Measurements from ENCODE around the gene GUCY2D.

The GUCY2D gene

GRCh38 chr17:7992924-7993323 is 9.5 kb upstream of the GUCY2D start:
- DNase-seq: peak; percentile 55

DNA sequence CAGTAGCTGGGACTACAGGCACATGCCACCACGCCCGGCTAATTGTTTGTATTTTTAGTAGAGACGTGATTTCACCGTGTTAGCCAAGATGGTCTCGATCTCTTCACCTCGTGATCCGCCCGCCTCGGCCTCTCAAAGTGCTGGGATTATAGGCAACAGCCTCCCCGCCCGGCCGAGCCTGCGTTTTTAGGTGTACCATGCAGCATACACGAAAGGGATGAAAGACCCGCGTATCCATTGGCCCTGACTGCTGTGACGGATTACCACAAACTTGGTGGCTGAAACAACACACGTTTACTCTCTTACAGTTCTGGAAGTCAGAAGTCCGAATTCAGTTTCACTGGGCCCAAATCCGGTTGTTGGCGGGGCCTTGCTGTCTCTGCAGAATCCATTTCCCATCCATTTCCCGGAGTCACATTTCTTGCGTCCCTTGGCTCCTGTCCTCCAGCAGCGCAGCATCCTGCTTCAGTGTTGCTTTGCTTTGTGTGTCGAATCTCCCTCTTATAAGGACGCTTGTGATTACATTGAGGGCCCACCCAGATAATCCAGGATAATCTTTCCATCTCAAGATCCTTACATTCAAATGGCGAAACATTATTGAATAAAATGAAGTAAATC is 8.3 kb upstream of the GUCY2D start:
- no peak for DNase-seq

DNA sequence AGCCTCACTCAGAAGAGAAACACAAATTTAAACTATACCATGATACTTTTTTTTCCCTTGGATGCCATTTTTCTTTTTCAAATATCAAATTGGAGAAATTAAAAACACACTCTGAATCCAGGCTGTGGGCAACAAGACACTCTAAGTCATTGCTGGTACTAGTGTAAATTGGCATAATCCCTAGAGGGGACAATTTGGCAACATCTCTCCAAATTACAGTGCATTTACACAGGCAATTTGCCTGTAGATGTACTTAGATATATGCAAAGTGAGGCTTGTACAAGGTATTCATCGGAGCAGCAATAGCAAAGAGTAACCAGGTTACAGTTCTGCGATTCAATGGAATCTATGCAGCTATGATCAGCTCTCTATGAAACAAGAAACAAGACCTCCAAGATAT is 6.7 kb upstream of the GUCY2D start:
- no peak for DNase-seq

DNA sequence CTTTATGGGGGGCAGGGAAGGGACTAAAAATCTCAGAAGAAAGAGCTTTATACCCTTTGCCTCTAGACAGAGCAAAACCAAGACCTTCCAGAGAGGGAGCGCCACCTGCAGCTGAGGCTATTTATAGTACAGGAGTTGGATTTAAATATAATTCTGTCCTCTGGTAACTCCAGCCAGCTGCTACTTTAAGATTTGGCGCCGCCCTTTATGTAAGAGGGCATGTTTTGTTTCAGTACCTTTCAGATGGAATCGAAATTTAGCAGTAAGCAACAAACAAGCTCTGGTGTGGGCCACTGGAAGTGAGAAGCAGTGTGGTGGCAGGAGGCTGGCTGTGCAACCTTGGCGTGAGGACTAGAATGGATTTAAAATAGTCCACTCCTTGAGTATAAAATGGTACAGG is 5.2 kb upstream of the GUCY2D start:
- DNase-seq: peak; percentile 45

- no peak for DNase-seq
These were observed 542 bp downstream of the GUCY2D start for GRCh38 chr17:8002721-8003593.

DNA sequence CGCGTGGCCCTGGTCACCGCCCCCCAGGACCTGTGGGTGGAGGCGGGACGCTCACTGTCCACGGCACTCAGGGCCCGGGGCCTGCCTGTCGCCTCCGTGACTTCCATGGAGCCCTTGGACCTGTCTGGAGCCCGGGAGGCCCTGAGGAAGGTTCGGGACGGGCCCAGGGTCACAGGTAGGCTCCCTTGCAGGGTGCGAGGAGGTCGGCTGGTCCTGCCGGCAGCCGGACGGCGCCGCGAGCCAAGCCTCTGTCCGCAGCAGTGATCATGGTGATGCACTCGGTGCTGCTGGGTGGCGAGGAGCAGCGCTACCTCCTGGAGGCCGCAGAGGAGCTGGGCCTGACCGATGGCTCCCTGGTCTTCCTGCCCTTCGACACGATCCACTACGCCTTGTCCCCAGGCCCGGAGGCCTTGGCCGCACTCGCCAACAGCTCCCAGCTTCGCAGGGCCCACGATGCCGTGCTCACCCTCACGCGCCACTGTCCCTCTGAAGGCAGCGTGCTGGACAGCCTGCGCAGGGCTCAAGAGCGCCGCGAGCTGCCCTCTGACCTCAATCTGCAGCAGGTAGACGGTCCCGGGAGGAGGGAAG is 1.3 kb downstream of the GUCY2D start:
- DNase-seq: no peak

GRCh38 chr17:8004899-8005298 is 2.5 kb downstream of the GUCY2D start:
- DNase-seq: peak; percentile 7

DNA sequence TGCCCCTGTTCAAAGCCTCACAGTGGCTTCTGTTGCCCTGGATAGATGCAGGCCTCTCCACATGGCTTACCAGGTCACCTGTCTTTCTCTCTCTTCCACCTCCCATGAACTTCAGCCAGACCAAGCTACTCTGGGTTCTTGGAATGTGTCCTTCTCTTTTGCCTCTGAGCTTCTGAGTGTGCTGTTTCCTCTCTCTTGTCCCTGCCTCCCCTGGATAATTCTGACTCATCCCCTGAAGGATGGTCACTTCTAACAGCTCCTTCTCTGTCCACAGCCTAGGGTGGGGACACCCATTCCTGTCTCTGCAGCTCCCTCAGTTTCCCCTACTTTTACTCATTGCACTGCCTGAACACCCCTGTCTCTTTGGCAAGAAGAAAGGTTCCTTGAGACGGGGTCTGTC is 2.9 kb downstream of the GUCY2D start:
- DNase-seq: no peak

DNA sequence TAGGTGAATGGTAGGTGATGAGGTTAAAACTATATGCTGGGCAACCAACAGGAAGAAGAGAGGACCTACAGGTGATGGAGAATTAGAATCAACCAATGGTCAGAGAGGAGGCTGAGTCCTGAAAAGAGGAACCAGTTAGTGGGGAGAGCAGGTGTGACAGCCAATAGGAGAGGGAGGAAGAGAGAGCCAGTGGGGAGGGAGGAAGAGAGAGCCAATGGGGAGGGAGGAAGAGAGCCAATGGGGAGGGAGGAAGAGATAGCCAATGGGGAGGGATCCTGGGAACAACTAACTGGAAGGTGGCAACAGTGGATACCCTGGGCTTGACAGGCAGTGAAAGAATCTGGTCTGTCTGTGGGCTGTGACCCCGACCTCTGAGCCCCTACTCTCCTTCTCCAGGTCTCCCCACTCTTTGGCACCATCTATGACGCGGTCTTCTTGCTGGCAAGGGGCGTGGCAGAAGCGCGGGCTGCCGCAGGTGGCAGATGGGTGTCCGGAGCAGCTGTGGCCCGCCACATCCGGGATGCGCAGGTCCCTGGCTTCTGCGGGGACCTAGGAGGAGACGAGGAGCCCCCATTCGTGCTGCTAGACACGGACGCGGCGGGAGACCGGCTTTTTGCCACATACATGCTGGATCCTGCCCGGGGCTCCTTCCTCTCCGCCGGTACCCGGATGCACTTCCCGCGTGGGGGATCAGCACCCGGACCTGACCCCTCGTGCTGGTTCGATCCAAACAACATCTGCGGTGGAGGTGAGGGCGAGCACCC is 3.7 kb downstream of the GUCY2D start:
- peak; percentile 51 for DNase-seq

DNA sequence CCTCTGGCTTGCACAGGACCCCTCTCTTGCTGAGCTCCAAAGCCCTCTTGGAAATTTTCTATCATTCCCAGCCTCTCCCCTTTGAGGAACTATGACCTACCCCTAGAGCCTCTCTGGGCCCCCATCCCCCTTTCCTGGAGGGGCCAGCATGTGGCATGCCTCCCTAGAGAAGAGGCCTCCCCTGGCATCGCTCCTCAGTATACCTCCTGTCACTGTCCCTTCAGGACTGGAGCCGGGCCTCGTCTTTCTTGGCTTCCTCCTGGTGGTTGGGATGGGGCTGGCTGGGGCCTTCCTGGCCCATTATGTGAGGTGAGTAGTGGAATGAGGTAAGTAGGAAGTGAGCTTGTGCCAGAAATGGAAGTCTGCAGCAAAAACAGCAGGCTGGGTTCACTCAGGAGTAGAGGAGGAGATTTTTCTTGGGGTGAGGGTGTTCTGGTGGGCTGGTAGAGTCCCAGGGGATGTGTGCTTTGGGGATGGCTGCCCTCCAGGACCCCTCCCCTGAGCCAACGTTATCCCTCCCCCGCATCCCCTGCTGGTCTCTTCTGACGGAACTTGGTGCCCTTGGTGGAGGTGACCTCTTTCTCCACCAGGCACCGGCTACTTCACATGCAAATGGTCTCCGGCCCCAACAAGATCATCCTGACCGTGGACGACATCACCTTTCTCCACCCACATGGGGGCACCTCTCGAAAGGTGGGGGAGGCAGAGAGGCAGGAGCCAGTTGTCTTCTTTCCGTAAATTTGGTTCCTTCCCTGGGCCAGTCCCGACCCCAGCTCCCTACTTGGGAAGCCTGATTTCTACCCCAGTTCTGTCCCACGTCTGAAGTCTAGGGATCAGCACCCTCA is 4.6 kb downstream of the GUCY2D start:
- DNase-seq: no peak

- no peak for DNase-seq
These were observed 5.4 kb downstream of the GUCY2D start for GRCh38 chr17:8007836-8008235.

DNA sequence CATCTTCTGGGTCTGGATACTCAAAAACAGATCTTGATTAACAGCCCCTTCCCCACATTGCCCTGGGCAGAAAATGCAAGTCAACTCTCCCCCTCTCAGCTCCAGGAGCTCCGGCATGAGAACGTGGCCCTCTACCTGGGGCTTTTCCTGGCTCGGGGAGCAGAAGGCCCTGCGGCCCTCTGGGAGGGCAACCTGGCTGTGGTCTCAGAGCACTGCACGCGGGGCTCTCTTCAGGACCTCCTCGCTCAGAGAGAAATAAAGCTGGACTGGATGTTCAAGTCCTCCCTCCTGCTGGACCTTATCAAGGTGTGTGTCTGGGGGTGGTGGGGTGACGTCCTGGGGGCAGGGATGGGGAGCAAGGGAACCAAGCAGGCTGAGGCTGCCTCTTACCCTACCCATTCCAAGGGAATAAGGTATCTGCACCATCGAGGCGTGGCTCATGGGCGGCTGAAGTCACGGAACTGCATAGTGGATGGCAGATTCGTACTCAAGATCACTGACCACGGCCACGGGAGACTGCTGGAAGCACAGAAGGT is 9.7 kb downstream of the GUCY2D start:
- DNase-seq: no peak

- DNase-seq: peak; percentile 82
These were observed 10.7 kb downstream of the GUCY2D start for GRCh38 chr17:8012996-8013640.

- no peak for DNase-seq
These were observed 11.5 kb downstream of the GUCY2D start for GRCh38 chr17:8013731-8014557.

GRCh38 chr17:8014558-8014850 is 12.1 kb downstream of the GUCY2D start:
- no peak for DNase-seq

- DNase-seq: no peak
These were observed 13.0 kb downstream of the GUCY2D start for GRCh38 chr17:8015236-8015956.

DNA sequence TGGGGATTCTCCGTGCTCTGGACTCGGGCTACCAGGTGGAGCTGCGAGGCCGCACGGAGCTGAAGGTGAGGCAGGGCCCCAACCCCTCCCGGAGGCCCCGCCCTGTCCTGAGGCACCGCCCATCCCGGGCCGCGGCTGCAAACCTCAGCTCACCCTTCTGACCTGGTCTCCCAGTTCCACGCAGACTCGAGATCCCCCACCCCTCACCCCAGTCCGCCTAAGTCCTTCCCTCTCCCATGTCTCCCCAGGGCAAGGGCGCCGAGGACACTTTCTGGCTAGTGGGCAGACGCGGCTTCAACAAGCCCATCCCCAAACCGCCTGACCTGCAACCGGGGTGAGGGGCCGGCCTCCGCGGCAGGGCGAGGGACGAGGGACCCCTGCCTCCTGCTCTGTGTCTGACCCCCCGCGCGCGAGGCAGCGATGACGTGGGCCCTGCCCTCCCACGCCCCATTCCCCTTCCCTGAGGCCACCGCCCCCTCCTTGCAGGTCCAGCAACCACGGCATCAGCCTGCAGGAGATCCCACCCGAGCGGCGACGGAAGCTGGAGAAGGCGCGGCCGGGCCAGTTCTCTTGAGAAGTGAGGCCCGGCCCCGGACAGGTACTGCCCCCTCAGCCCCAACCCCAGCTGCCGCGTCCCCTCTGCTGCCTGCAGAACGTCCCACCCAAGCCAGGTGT is 13.7 kb downstream of the GUCY2D start:
- DNase-seq: no peak

GRCh38 chr17:8016632-8017424 is 14.4 kb downstream of the GUCY2D start:
- peak; percentile 48 for DNase-seq

DNA sequence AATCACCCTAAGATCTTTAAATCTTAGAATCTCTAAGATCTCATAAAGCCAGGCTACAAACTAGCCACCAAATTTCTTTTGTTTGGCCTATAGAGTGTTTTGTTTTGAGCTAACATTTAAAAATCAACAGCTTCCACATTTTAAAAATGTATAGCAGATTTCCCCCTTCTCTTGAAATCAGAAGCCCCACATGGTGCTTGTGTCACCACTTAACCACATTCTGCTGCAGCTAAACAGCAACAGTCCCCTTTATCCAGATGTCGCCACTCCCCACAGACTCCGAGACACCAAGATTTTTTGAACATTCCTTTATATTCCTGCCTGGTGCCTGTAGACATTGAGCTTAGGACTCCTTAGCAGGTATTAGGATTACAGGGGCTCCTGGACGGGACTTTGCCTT is 16.0 kb downstream of the GUCY2D start:
- peak; percentile 67 for DNase-seq
